Measurements from ENCODE around the gene KLHL8.

The KLHL8 gene

GRCh38 chr4:87196146-87196545 lies 24.3 kb downstream of the KLHL8 start:
- no peak for TF ChIP-seq CTCF (IDR thresholded peaks at IDR 0.05; ENCODE audit: borderline replicate concordance, insufficient read depth, low read depth, low read length)
- H3K4me3 ChIP-seq (ENCODE audit: low read depth, low read length): no peak overlapping the region

- H3K4me3 ChIP-seq (ENCODE audit: low read depth, low read length): no peak overlapping the region
- TF ChIP-seq CTCF (IDR thresholded peaks at IDR 0.05; ENCODE audit: borderline replicate concordance, insufficient read depth, low read depth, low read length): no peak
Measured at GRCh38 chr4:87193958-87194675, 26.3 kb downstream of the KLHL8 start.

GRCh38 chr4:87192145-87192919 lies 28.1 kb downstream of the KLHL8 start:
- TF ChIP-seq CTCF (IDR thresholded peaks at IDR 0.05; ENCODE audit: borderline replicate concordance, insufficient read depth, low read depth, low read length): no peak
- no peak overlapping the region for H3K4me3 ChIP-seq (ENCODE audit: low read depth, low read length)

- TF ChIP-seq CTCF (IDR thresholded peaks at IDR 0.05; ENCODE audit: borderline replicate concordance, insufficient read depth, low read depth, low read length): no peak
- H3K4me3 ChIP-seq (ENCODE audit: low read depth, low read length): no peak overlapping the region
Measured at GRCh38 chr4:87188932-87189331, 31.5 kb downstream of the KLHL8 start.

- TF ChIP-seq CTCF (IDR thresholded peaks at IDR 0.05; ENCODE audit: borderline replicate concordance, insufficient read depth, low read depth, low read length): no peak
- no peak overlapping the region for H3K4me3 ChIP-seq (ENCODE audit: low read depth, low read length)
Measured at GRCh38 chr4:87188048-87188447, 32.4 kb downstream of the KLHL8 start.

GRCh38 chr4:87185146-87185870 lies 35.1 kb downstream of the KLHL8 start:
- TF ChIP-seq CTCF (IDR thresholded peaks at IDR 0.05; ENCODE audit: borderline replicate concordance, insufficient read depth, low read depth, low read length): no peak
- no peak overlapping the region for H3K4me3 ChIP-seq (ENCODE audit: low read depth, low read length)

Measured in GM12875 (cell line).